Mesendoderm (in vitro differentiated cells): ENCODE measurements around the gene EFNB2.

Experiments
- DNase-seq: peaks from one replicate; pipeline ENCODE4 v3.0.0; 2013
- H2AK5ac ChIP-seq: 2 replicates; pipeline ENCODE4 v1.6.1; 2013; ENCODE audit warnings: low read length, inconsistent platforms
- H2BK120ac ChIP-seq: 2 replicates; pipeline ENCODE4 v1.6.1; 2013; ENCODE audit warnings: low read depth, mild to moderate bottlenecking, low read length, moderate library complexity, mixed read lengths
- H2BK15ac ChIP-seq: replicated peaks from 2 replicates; pipeline ENCODE4 v1.6.1; 2013; ENCODE audit warnings: low read depth, mild to moderate bottlenecking, moderate library complexity
- H2BK5ac ChIP-seq: 2 replicates; pipeline ENCODE4 v1.6.1; 2013; ENCODE audit warnings: low read length, inconsistent platforms
- H3K18ac ChIP-seq: 2 replicates; pipeline ENCODE4 v1.6.1; 2013; ENCODE audit warnings: mild to moderate bottlenecking, low read length, mixed read lengths
- H3K23ac ChIP-seq: one replicate; pipeline ENCODE4 v1.6.1; 2013; ENCODE audit warnings: low read length
- H3K27ac ChIP-seq: 2 replicates; pipeline ENCODE4 v1.5.1; 2013; ENCODE audit warnings: low read depth, mild to moderate bottlenecking, inconsistent platforms, low read length, moderate library complexity
- H3K27me3 ChIP-seq: 2 replicates; pipeline ENCODE4 v1.6.1; 2013; ENCODE audit warnings: low read length, control low read depth, mild to moderate bottlenecking, inconsistent platforms; ENCODE audit not compliant: insufficient read depth, poor library complexity
- H3K36me3 ChIP-seq: 2 replicates; pipeline ENCODE4 v1.6.1; 2013; ENCODE audit warnings: low read length, inconsistent platforms; ENCODE audit not compliant: control insufficient read depth, insufficient read depth
- H3K4ac ChIP-seq: one replicate; pipeline ENCODE4 v1.6.1; 2013; ENCODE audit warnings: low read depth, mild to moderate bottlenecking, low read length, moderate library complexity
- H3K4me1 ChIP-seq: 2 replicates; pipeline ENCODE4 v1.6.1; 2013; ENCODE audit warnings: low read depth, low read length, inconsistent platforms; ENCODE audit not compliant: control insufficient read depth
- H3K4me2 ChIP-seq: 2 replicates; pipeline ENCODE4 v1.6.1; 2013; ENCODE audit warnings: low read length
- H3K4me3 ChIP-seq: 2 replicates; pipeline ENCODE4 v1.5.1; 2013; ENCODE audit warnings: mild to moderate bottlenecking, low read length
- H3K56ac ChIP-seq: one replicate; pipeline ENCODE4 v1.6.1; 2013; ENCODE audit warnings: low read length
- H3K79me1 ChIP-seq: 2 replicates; pipeline ENCODE4 v1.6.1; 2013; ENCODE audit warnings: low read length, inconsistent platforms
- H3K79me2 ChIP-seq: 2 replicates; pipeline ENCODE4 v1.6.1; 2013; ENCODE audit warnings: mild to moderate bottlenecking, low read length; ENCODE audit not compliant: control insufficient read depth, insufficient read depth
- H3K9ac ChIP-seq: 2 replicates; pipeline ENCODE4 v1.6.1; 2013; ENCODE audit warnings: low read length, inconsistent platforms
- H4K5ac ChIP-seq: one replicate; pipeline ENCODE4 v1.6.1; 2013; ENCODE audit warnings: low read length
- H4K8ac ChIP-seq: one replicate; pipeline ENCODE4 v1.6.1; 2013; ENCODE audit warnings: low read depth, mild to moderate bottlenecking, control low read depth, low read length, moderate library complexity
- WGBS: extraction: QIAGEN DNeasy Blood & Tissue Kit; methylation state at CpG from one replicate; pipeline ENCODE4 v1.1.7; 2013; ENCODE audit warnings: low lambda C conversion rate, missing lambda C conversion rate; ENCODE audit not compliant: insufficient coverage; ENCODE audit errors: extremely low coverage; 5-methylcytosine and 5-hydroxymethylcytosine counted together

EFNB2 gene

GRCh38 chr13:106533943-106534638 is 1.4 kb downstream of the EFNB2 start:
- Histone ChIP-seq H4K8ac (no peak overlapping the region), H2AK5ac (no peak overlapping the region), H3K23ac (peak overlapping the region; percentile 95), H3K79me2 (peaks cover 32% of the 10 kb centered on the region), H3K56ac (peak overlapping the region; percentile 92), H2BK120ac (no peak overlapping the region), H3K4me3 (peak overlapping the region; percentile 69), H3K79me1 (no peaks in the 10 kb centered on the region), H3K4ac (no peak overlapping the region), H2BK15ac (no peak overlapping the region), H3K9ac (peak overlapping the region; percentile 79), H3K4me1 (peaks cover 19% of the 10 kb centered on the region), H3K36me3 (no peaks in the 10 kb centered on the region), H2BK5ac (no peak overlapping the region), H3K27me3 (no peaks in the 10 kb centered on the region), H3K27ac (no peak overlapping the region), H3K18ac (peak overlapping the region; percentile 29), H3K4me2 (peak overlapping the region; percentile 14), H4K5ac (no peak overlapping the region)
- DNase-seq, result peak; percentile 78
- no CpG with 5 or more reads among the region's 66 CpGs for WGBS

- DNase-seq, result peak; percentile 87
- Histone ChIP-seq H3K23ac (no peak overlapping the region), H4K8ac (no peak overlapping the region), H3K4me3 (peak overlapping the region; percentile 69), H3K4me1 (peaks cover 21% of the 10 kb centered on the region), H3K56ac (peak overlapping the region; percentile 92), H3K36me3 (no peaks in the 10 kb centered on the region), H3K4me2 (peak overlapping the region; percentile 14), H3K18ac (no peak overlapping the region), H3K79me1 (no peaks in the 10 kb centered on the region), H2AK5ac (no peak overlapping the region), H2BK5ac (no peak overlapping the region), H3K27ac (no peak overlapping the region), H3K9ac (peak overlapping the region; percentile 79), H3K27me3 (no peaks in the 10 kb centered on the region), H3K79me2 (peaks cover 36% of the 10 kb centered on the region), H2BK15ac (no peak overlapping the region), H4K5ac (no peak overlapping the region), H3K4ac (no peak overlapping the region), H2BK120ac (no peak overlapping the region)
- no CpG with 5 or more reads among the region's 44 CpGs for WGBS
Observed at GRCh38 chr13:106533101-106533942, 2.1 kb downstream of the EFNB2 start.

GRCh38 chr13:106532111-106532929 is 3.1 kb downstream of the EFNB2 start:
- Histone ChIP-seq H3K4me3 (no peak overlapping the region), H3K79me2 (peaks cover 45% of the 10 kb centered on the region), H3K4me2 (peak overlapping the region; percentile 8), H2BK15ac (no peak overlapping the region), H2BK120ac (no peak overlapping the region), H3K79me1 (no peaks in the 10 kb centered on the region), H3K4ac (peak overlapping the region; percentile 44), H3K9ac (peak overlapping the region; percentile 2), H3K27ac (no peak overlapping the region), H3K56ac (no peak overlapping the region), H2AK5ac (no peak overlapping the region), H3K27me3 (no peaks in the 10 kb centered on the region), H3K18ac (no peak overlapping the region), H3K36me3 (no peaks in the 10 kb centered on the region), H3K23ac (no peak overlapping the region), H2BK5ac (no peak overlapping the region), H4K5ac (no peak overlapping the region), H3K4me1 (peaks cover 21% of the 10 kb centered on the region), H4K8ac (no peak overlapping the region)
- no CpG with 5 or more reads among the region's 18 CpGs for WGBS
- DNase-seq, result peak; percentile 47

GRCh38 chr13:106530980-106531481 is 4.4 kb downstream of the EFNB2 start:
- H3K56ac ChIP-seq, result peak overlapping the region; percentile 26
- H3K9ac ChIP-seq, result no peak overlapping the region
- peak; percentile 63 for DNase-seq
- H3K4me3 ChIP-seq, result no peak overlapping the region
- peak overlapping the region; percentile 54 for H3K18ac ChIP-seq
- H4K5ac ChIP-seq, result no peak overlapping the region
- H2BK5ac ChIP-seq, result no peak overlapping the region
- H3K4me1 ChIP-seq, result peaks cover 25% of the 10 kb centered on the region
- H3K36me3 ChIP-seq, result no peaks in the 10 kb centered on the region
- no peaks in the 10 kb centered on the region for H3K27me3 ChIP-seq
- H2BK15ac ChIP-seq, result no peak overlapping the region
- H3K4me2 ChIP-seq, result no peak overlapping the region
- H2BK120ac ChIP-seq, result no peak overlapping the region
- H3K79me2 ChIP-seq, result peaks cover 54% of the 10 kb centered on the region
- no peak overlapping the region for H3K23ac ChIP-seq
- WGBS, result no CpG with 5 or more reads among the region's 8 CpGs
- H2AK5ac ChIP-seq, result no peak overlapping the region
- H3K27ac ChIP-seq, result no peak overlapping the region
- H3K79me1 ChIP-seq, result no peaks in the 10 kb centered on the region
- no peak overlapping the region for H3K4ac ChIP-seq
- H4K8ac ChIP-seq, result no peak overlapping the region

- H3K36me3 ChIP-seq, result no peaks in the 10 kb centered on the region
- no peak overlapping the region for H3K23ac ChIP-seq
- H2BK5ac ChIP-seq, result no peak overlapping the region
- H2BK120ac ChIP-seq, result no peak overlapping the region
- no peak overlapping the region for H2BK15ac ChIP-seq
- peaks cover 25% of the 10 kb centered on the region for H3K4me1 ChIP-seq
- no CpG with 5 or more reads among the region's 11 CpGs for WGBS
- H3K79me2 ChIP-seq, result peaks cover 58% of the 10 kb centered on the region
- H4K8ac ChIP-seq, result no peak overlapping the region
- H3K27ac ChIP-seq, result no peak overlapping the region
- no peak overlapping the region for H4K5ac ChIP-seq
- H3K4me2 ChIP-seq, result no peak overlapping the region
- H3K18ac ChIP-seq, result peak overlapping the region; percentile 54
- H3K9ac ChIP-seq, result no peak overlapping the region
- no peaks in the 10 kb centered on the region for H3K79me1 ChIP-seq
- H3K4ac ChIP-seq, result no peak overlapping the region
- no peak overlapping the region for H3K4me3 ChIP-seq
- H3K56ac ChIP-seq, result no peak overlapping the region
- no peaks in the 10 kb centered on the region for H3K27me3 ChIP-seq
- H2AK5ac ChIP-seq, result no peak overlapping the region
- peak; percentile 67 for DNase-seq
Observed at GRCh38 chr13:106530171-106530851, 5.2 kb downstream of the EFNB2 start.
